Measurements from ENCODE around the gene BAZ2B.

- TF ChIP-seq CTCF (conservative IDR thresholded peaks at IDR 0.05; ENCODE audit: low read length) = no peak
- no peak for TF ChIP-seq EZH2phosphoT487 (IDR thresholded peaks at IDR 0.05; ENCODE audit: borderline replicate concordance)
Measured at GRCh38 chr2:159526433-159526832, 89.9 kb downstream of the BAZ2B start.

Data from Loucy (cell line).